SK-N-MC (cell line): Measurements from ENCODE around the gene ZNF236.

Experiments used
- DNase-seq: peaks from one replicate; pipeline ENCODE4 v3.0.0-alpha.2; 2011; ENCODE audit warnings: low read depth, low spot score
- H3K27ac ChIP-seq: fragments of 200-600 bp; sonication (generic); 2 replicates; pipeline ENCODE4 v1.5.1; 2016; ENCODE audit warnings: mixed run types
- H3K36me3 ChIP-seq: fragments of 200-600 bp; sonication (generic); 2 replicates; pipeline ENCODE4 v1.6.1; 2017; ENCODE audit warnings: antibody characterized with exemption, low read length, mixed read lengths; ENCODE audit not compliant: insufficient read depth
- H3K4me3 ChIP-seq: fragments of 200-600 bp; sonication (generic); 2 replicates; pipeline ENCODE4 v1.5.1; 2016
- H3K9ac ChIP-seq: fragments of 200-600 bp; sonication (generic); 2 replicates; pipeline ENCODE4 v1.8.0; 2017; ENCODE audit warnings: mixed run types, mixed read lengths; ENCODE audit not compliant: insufficient read length
- H3K9me3 ChIP-seq: fragments of 200-600 bp; sonication (generic); 2 replicates; pipeline ENCODE4 v1.6.1; 2017; ENCODE audit warnings: low read depth, mild to moderate bottlenecking, antibody characterized with exemption, low read length, moderate library complexity, mixed read lengths
- EZH2 ChIP-seq: fragments of 200-600 bp; sonication (generic); IDR thresholded peaks from one replicate; pipeline ENCODE4 v1.6.1; 2017; ENCODE audit warnings: antibody characterized with exemption
- FOXP2 ChIP-seq: optimal IDR thresholded peaks from 2 replicates; pipeline ENCODE3; 2011; ENCODE audit warnings: mild to moderate bottlenecking, moderate library complexity; ENCODE audit not compliant: insufficient read depth; ENCODE audit errors: extremely low read length, control extremely low read depth
- POLR2AphosphoS5 ChIP-seq: IDR thresholded peaks from 2 replicates; pipeline ENCODE4 v1.6.1; 2012; ENCODE audit warnings: mild to moderate bottlenecking, low read depth, low read length, borderline replicate concordance

ZNF236 gene

DNA sequence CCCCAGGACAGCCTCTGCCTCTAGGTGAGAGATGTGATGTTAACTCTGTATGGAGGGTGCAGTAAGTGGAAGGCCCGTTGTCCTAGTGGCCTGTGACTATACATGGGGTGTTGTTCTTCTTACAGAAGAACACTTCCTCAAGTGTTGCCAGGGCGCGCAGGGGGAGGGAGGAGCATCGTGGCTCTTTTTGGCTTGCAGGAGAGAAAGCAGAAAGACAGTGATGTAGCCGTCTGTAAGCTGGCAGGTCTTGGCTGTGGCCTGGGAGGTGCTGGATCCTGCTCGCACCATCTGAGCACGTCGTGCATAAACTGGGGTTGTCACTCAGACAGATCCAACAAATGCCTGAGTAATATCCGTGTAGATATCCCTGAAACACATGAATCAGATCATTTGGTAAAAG lies 44.3 kb downstream of the ZNF236 start:
- Histone ChIP-seq H3K27ac (no peak overlapping the region), H3K9ac (no peak overlapping the region), H3K9me3 (no peaks in the 10 kb centered on the region), H3K4me3 (no peak overlapping the region), H3K36me3 (peaks cover 13% of the 10 kb centered on the region)
- no peak for TF ChIP-seq POLR2AphosphoS5
- TF ChIP-seq EZH2: no peak
- no peak for TF ChIP-seq FOXP2
- DNase-seq: no peak

DNA sequence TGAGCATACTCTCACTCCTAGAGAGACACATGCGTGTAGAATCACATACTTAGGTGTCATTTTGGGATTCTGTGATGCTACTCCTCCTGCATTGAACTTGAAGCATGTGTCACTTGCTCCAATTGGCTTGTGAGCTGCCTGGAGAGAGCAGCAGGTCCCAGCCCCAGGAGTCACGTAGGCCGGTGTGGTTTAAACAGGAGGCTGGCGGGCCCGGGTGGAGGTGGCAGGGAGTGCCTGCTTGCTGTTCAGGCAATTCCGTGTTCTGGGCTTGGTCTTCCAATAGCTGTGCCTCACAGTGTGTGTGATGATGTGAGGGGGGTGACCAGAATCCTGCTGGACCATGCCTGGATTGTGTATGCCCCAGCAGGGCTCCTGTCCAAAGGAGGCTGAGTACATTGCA lies 51.0 kb downstream of the ZNF236 start:
- H3K36me3 ChIP-seq: peaks cover 19% of the 10 kb centered on the region
- no peaks in the 10 kb centered on the region for H3K9me3 ChIP-seq
- no peak for DNase-seq
- no peak overlapping the region for H3K27ac ChIP-seq
- TF ChIP-seq FOXP2 (no peak), POLR2AphosphoS5 (no peak)
- H3K9ac ChIP-seq: no peak overlapping the region
- no peak overlapping the region for H3K4me3 ChIP-seq

DNA sequence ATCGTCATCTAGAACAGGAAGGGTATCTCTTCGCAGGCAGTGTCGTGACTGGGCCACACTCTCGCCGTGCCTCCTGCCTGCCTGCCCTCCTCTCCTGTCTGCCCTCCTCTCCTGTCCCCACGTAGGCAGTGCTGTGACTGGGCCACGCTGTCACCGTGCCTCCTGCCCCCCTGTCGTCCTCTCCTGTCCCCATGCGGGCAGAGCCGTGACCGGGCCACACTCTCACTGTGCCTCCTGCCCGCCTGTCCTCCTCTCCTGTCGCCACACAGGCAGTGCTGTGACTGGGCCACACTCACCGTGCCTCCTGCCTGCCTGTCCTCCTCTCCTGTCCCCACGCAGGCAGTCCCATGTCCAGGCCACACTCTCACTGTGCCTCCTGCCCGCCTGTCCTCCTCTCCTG lies 51.4 kb downstream of the ZNF236 start:
- DNase-seq: no peak
- no peaks in the 10 kb centered on the region for H3K9me3 ChIP-seq
- no peak overlapping the region for H3K9ac ChIP-seq
- TF ChIP-seq FOXP2 (no peak), EZH2 (no peak), POLR2AphosphoS5 (no peak)
- no peak overlapping the region for H3K4me3 ChIP-seq
- H3K27ac ChIP-seq: no peak overlapping the region
- H3K36me3 ChIP-seq: peaks cover 15% of the 10 kb centered on the region

- TF ChIP-seq FOXP2 (no peak), POLR2AphosphoS5 (no peak), EZH2 (no peak)
- peaks cover 9% of the 10 kb centered on the region; the same call in 1 of the 2 replicates for H3K36me3 ChIP-seq
- H3K27ac ChIP-seq: no peak overlapping the region
- no peak for DNase-seq
- no peak overlapping the region for H3K4me3 ChIP-seq
- H3K9me3 ChIP-seq: no peaks in the 10 kb centered on the region
- H3K9ac ChIP-seq: no peak overlapping the region
These were observed 52.5 kb downstream of the ZNF236 start for GRCh38 chr18:76874642-76875389.

- TF ChIP-seq EZH2: no peak
- TF ChIP-seq POLR2AphosphoS5: no peak
- no peak for TF ChIP-seq FOXP2
- DNase-seq: no peak
- H3K9me3 ChIP-seq: no peaks in the 10 kb centered on the region
- peaks cover 16% of the 10 kb centered on the region for H3K36me3 ChIP-seq
- no peak overlapping the region for H3K27ac ChIP-seq
- no peak overlapping the region for H3K9ac ChIP-seq
- H3K4me3 ChIP-seq: no peak overlapping the region
These were observed 53.3 kb downstream of the ZNF236 start for GRCh38 chr18:76875390-76876325.

DNA sequence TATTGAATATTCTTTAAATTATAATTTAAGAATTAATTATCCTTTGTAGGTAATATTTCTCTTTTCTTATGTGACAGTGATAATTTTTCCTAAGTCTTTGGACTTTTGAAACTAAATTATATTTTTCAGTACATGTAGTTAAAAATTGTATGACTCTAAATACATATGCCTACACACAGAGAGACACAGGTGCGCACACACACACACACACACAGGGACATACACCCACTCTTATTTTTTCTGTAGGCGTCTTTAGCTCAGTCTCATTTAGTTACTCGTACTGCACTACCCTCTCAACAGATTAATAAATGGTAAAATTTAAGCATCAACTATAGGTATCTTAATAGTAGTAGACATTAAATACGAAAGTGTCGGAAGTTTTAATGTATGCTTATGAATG lies 56.1 kb downstream of the ZNF236 start:
- H3K9me3 ChIP-seq: no peaks in the 10 kb centered on the region
- no peak overlapping the region for H3K27ac ChIP-seq
- peaks cover 36% of the 10 kb centered on the region for H3K36me3 ChIP-seq
- no peak overlapping the region for H3K9ac ChIP-seq
- no peak for TF ChIP-seq FOXP2
- TF ChIP-seq EZH2: no peak
- no peak for TF ChIP-seq POLR2AphosphoS5
- no peak for DNase-seq
- no peak overlapping the region for H3K4me3 ChIP-seq

GRCh38 chr18:76880026-76880425 lies 57.7 kb downstream of the ZNF236 start:
- no peak for DNase-seq
- H3K36me3 ChIP-seq: peaks cover 36% of the 10 kb centered on the region
- H3K27ac ChIP-seq: no peak overlapping the region
- no peak overlapping the region for H3K9ac ChIP-seq
- TF ChIP-seq POLR2AphosphoS5: no peak
- TF ChIP-seq EZH2: no peak
- TF ChIP-seq FOXP2: no peak
- H3K9me3 ChIP-seq: no peaks in the 10 kb centered on the region
- no peak overlapping the region for H3K4me3 ChIP-seq

DNA sequence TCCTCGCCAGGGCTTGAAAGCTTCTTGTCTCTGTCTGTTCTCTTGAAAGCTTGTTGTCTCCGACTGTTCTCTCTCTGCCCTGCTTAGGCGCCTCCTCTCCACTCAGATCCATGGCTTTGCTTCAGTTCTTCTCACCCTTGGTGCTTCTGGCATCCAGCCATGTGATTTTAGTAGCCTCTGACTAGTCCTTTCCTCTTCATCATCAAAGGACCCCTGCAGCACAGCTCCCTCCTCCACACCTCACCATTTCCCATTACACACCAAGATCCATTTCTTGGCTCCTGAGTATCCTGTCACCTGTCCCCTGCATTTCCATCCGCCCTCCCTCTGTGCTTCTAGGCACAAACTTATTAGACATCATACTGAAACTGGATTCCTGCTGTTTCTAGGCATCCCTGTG lies 59.4 kb downstream of the ZNF236 start:
- no peak overlapping the region for H3K4me3 ChIP-seq
- DNase-seq: no peak
- TF ChIP-seq EZH2 (no peak), FOXP2 (no peak), POLR2AphosphoS5 (no peak)
- no peak overlapping the region for H3K9ac ChIP-seq
- no peaks in the 10 kb centered on the region for H3K9me3 ChIP-seq
- H3K27ac ChIP-seq: no peak overlapping the region
- peaks cover 36% of the 10 kb centered on the region for H3K36me3 ChIP-seq

GRCh38 chr18:76882146-76882545 lies 59.8 kb downstream of the ZNF236 start:
- no peak for DNase-seq
- TF ChIP-seq POLR2AphosphoS5 (no peak), EZH2 (no peak), FOXP2 (no peak)
- Histone ChIP-seq H3K9ac (no peak overlapping the region), H3K27ac (no peak overlapping the region), H3K9me3 (no peaks in the 10 kb centered on the region), H3K36me3 (peaks cover 36% of the 10 kb centered on the region), H3K4me3 (no peak overlapping the region)
